ENCODE data around the gene LBP.
"Not testable (repeated sequence)": the region's sequence is repeated elsewhere in the genome, so short reads cannot be mapped to it uniquely, and the experiment has no call there.

Gene LBP

DNA sequence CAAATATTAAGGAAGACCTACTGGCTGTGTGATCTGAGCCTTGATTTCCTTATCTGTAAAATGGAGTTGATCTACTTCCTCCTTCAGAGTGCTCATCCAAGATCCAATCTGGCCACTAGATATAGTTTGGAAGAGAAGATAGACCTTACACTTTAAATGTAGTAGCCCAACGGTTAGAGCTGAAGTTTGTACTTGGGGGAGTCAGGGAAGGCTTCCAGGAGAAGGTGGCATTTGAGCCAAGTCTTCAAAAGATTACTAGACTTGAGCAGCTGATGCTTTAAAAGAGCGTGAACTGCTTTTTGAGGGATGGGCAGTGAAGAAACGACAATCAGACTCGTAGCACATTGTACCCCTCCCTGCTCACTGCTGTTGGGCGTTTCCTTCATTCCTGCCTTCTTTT is 3.6 kb downstream of the LBP start:
- no peak for DNase-seq (ENCODE audit: low read depth)

DNA sequence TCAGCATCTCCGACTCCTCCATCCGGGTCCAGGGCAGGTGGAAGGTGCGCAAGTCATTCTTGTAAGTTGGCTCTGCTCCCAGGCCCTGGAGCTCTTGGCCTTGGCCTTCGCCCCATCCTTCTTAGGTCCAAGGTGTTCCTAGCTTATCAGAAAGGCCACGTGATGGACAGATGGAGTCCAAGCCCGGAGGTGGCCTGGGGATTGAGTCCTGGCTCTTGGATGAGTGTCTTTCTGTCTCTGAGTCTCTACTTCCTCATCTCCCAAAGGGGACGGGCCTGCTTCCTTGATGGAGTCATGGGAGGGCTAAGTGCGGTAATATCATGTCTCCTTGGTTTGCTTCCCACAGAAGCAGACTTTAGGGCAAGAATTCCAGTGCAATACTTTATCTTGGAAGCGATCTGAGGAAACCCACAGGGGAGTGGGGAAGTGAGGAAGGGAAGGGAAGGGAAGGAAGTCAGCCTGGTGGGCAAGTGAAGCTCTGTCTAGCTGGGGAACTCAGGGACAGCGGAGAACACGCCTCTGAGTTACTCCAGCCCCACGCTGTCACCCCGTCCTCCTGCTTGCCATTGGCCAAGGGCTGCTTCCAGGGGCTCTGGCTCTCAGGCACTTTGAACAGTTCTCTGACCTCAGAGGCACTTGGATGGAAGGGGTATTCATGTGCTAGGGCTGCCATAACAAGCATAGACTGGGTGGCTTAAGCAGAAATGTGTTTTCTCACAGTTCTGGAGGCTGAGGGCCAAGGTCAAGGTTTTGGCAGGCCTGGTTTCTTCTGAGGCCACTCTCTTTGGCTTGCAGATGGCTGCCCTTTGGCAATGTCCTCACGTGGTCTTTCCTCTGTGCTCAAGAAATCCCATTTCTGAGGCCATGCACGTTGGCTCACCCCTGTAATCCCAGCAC is 4.8 kb downstream of the LBP start:
- no peak for DNase-seq (ENCODE audit: low read depth)

DNA sequence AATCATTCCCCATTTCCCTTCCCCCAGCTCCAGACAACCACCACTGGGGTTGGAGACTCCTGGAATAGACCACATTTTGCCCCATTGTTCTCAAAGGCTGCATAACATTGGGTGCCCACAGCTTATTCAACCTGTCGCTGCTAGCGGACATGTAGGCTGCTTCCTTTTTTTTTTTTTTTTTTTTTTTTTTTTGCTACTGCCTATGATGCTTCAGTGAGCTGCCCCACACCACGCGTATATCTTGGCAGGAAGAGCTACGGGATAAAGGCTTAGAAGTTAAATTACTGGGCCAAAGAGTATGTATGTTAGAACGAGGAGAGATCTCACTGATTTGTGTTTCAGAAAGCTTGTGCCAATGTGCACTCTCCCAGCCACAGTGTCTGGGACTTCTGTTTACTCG is 7.0 kb downstream of the LBP start:
- DNase-seq (ENCODE audit: low read depth): no peak

DNA sequence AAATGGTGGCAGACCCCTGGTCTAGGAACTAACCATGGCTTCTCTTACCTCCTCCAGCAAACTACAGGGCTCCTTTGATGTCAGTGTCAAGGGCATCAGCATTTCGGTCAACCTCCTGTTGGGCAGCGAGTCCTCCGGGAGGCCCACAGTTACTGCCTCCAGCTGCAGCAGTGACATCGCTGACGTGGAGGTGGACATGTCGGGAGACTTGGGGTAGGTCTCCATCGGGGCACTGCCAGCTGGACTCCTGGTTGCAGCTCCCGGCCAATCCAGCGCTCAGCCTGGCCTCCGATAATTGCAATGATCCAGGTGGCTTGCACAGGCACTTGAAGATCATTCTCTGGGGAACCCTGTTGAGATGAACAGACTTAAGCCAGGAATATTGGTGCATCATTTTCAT is 7.9 kb downstream of the LBP start:
- no peak for DNase-seq (ENCODE audit: low read depth)

DNA sequence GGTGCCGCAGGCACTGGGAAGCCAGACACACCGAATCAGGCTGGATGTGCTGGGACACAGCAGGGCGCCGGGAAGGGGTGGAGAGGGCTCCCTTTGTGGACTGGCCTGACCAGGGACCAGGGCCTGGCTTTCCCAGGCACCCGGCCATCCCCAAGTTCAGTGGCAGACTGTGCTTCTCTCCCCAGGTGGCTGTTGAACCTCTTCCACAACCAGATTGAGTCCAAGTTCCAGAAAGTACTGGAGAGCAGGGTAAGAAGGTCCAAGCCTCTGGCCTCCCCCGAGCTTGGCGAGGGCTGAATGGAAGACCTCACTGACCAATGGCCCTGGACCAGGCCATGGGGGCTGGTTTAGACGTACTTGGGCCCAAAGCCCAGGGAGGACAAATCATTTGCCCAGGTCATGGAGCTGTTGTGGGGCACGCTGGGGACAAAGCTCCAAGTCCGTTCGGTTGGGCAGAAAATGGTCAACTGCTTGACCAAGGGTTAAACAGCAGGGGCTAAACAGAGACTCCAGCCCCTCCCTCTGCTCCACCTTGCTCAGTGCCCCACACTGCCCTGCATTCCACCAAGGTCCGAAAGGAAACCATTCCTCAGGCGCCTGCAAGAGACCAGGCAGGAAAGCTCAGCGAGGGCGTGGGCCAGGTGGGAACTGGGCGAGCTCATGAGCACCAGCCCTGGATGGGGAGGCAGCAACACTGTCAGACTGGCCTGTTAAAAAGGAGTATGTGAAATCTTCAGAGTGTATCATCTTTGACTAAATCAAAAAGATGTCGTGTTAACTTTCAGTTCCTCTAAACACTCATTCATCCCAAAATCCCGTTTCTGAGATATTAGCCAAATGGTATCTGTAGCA is 9.1 kb downstream of the LBP start:
- no peak for DNase-seq (ENCODE audit: low read depth)

DNA sequence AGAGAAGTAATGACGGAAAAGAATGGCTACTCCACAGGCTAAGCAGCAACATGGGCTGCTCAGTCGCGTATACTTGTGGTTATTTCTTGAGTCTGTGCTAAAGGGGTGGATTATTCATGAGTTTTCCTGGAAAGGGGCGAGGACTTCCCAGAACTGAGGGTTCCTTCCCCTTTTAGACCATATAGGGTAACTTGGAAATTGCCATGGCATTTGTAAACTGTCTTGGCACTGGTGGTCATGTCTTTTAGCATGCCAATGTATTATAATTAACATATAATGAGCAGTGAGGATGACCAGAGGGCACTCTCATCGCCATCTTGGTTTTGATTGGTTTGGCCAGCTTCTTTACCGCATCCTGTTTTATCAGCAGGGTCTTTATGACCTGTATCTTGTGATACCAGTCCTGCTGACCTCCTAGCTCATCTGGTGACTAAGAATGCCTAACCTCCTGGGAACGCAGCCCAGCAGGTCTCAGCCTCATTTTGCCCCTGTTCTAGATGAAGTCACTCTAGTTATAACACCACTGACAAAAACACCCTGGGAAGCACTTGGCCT is 11.4 kb downstream of the LBP start:
- no peak for DNase-seq (ENCODE audit: low read depth)

DNA sequence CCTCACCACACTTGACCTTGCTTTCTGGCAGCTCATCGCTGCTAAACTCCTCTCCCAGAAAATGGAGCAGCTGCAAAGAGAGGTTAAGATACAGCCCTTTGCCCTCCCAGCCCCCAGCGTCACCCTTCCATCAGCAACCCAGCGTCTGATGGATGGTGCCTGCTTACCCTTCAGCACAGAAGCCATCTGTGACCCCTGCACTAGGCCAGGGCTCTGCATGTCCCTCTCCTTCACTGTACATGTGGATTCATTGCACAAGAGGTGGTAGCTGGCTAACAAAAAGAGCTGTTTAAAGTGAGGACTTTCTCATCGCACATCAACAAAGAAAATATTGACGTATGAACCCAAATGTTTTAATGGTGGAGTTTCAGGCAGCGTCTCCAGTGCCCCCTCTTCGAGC is 12.3 kb downstream of the LBP start:
- no peak for DNase-seq (ENCODE audit: low read depth)

DNA sequence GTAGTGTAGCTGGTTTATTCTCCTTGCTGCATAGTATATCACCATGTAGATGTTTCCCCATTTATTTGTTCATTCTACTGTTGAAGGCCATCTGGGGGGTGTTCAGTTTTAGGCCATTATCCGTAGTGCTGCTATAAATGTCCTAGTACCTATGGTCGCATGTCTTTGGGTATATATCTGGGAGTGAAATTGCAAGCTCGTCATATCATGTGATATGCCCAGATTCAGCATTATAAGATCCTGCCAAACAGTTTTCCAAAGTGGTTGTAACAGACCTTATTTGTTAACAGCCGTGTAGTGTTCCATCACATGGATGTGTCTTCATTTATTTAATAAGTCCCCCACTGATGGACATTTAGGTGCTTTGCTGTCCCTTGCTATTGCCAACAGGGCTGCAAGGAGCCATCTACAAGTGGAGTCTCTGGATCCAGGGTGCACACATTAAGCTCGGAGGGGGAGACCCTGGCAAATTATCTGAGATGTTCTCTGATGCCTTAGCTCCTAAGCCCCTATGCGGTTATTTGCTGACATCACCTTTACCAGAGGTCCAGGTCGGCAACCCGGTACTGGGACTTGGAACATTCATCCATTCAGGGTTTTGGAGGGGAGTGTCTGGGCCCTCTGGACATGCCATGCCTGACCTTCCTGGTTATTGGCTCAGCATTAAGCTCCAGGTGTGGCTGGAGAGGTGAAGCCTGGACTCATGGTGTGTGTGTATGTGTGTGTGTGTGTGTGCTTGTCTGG is 16.9 kb downstream of the LBP start:
- no peak for DNase-seq (ENCODE audit: low read depth)

DNA sequence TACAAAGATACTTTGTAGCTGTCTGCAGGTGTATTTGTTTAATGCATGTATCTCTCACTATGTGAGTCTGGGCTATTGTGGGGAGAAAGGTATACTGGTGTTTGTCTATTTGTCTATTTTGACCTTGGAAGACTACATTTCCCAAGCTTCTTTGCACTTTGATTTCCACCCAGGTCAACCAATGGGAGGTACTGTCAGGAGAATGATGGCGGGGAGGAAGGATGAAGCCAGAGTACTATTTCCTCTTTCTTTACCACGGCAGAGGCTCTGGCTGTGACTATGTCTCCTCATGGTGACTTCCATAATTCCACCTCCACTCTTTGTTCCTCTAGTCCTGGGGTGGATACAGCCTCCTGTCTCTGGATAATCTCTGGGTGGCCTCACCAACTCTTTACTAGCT is 23.1 kb downstream of the LBP start:
- DNase-seq (ENCODE audit: low read depth): no peak

DNA sequence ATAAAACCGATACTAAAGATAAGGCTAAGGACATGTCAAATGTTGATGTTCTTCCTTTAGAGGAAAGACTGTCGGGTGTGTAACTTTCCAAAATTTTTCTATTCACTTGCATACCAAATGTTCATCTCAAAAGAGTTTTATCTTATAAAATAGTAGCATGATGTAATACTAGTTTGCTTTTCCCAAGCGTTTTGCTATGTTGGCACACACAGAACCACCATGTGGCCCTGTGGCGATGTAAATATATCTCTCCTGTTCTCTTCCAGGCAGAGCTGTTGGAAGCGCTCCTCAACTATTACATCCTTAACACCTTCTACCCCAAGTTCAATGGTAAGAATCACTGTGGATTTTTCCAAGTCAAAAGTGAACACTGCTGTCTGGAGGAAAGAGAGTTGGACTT is 26.5 kb downstream of the LBP start:
- no peak for DNase-seq (ENCODE audit: low read depth)

DNA sequence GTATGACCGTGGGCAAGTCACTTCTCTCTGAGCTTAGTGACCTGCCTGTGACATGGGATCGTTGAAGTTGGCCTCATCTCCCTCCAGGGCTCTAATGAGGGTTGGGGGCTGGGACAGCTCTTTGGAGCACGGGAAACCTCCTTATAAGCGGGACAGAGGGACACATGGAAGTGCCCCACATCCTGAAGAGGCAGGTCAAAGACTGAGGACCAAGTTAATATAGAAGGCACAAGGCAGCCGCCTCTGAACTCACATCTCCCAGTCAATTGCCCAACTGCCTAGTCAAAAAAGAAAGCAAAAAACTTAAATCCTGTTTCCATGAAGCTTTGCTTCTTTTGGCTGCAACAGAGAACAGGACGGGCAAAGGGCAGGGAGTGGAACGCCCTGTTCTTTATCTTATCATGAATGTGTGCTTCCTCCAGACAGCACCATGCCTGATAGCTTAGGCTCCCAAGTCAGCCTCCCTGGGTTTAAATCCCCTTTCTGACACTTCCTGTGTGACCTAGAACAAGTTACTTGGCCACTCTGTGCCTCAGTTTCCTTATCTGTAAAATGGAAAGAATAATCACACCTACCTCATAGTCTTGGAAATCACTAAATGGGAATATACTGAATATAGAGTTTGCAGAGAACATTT is 27.1 kb downstream of the LBP start:
- DNase-seq (ENCODE audit: low read depth): no peak

DNA sequence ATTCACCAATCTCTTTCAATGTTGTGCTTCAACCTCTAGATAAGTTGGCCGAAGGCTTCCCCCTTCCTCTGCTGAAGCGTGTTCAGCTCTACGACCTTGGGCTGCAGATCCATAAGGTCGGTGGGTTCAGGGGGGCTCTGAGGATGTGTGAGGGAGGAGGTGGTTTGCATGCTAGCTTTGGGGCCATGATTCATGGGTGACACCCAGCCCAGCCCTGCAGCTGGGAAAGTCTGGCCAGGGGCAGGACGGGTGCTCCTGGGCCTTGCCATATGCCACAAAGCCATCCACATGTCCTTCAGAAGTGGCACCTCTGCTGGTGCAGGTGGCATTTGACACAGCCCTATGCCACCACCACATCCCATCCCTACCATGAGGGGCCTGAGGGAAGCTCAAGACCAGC is 27.6 kb downstream of the LBP start:
- no peak for DNase-seq (ENCODE audit: low read depth)

DNA sequence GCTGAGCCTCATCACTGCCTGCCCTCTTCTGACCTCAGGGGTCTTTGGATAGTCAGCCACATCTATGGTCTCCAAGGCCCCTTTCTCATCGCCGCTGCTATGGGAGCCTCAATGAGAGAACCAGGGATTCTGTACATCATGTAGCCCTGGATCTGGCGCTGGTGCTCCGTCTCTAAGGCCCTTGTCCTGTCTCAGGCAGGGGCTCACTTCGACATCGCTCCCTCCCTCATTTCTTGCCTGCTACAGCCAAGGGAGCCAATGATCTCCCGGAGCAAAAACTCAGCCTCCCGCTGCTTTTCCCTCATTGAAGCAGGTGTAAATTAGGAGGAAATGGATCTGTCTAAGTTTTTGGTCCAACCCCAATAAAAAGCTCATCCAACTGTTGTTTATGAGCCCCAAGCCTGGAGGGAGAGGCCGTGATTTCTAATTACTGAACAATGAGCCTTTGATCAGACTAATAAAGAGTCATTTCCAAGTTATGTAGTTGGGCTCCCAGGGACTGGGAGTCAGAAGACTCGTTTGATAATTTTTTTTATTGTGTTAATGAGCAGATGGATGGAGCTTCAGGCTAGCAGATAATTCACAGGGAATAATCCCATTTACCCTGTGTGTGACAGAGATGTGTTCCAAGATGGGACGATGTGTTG is 30.9 kb downstream of the LBP start:
- no peak for DNase-seq (ENCODE audit: low read depth)

DNA sequence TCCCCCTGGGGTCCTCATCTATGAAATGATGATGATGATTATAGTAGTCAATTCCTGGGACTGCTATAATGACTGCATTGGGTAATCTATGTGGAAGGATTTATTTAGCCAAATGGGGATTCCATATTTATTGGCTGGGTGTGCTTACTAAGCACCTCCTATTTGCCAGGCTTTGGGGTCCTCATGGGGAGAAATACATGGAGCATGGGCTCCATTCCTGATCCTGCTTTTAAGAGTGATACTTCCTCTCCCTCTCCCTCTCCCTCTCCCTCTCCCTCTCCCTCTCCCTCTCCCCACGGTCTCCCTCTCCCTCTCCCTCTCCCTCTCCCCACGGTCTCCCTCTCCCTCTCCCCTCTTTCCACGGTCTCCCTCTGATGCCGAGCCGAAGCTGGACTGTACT is 31.6 kb downstream of the LBP start:
- not testable (repeated sequence) for DNase-seq (ENCODE audit: low read depth)

DNA sequence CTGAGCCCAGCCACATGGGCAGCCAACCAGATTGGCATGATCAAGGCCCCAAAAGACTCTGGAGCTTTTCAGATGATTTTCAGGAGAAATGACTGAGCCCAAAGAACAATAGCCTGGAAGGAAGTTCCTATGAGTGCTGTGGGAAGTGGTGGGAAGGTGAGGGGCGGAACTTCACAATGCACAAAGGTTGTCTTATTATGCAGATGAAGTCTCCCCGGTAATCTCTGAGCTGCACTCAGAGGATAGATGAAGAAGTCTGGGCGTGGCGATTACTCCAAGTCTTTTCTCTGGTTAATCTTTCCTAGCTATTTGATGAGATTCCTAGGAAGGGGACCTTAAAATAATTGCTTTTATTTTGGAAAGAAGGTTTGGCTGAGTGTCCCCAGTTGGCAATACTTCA is 36.9 kb downstream of the LBP start:
- DNase-seq (ENCODE audit: low read depth): no peak

DNA sequence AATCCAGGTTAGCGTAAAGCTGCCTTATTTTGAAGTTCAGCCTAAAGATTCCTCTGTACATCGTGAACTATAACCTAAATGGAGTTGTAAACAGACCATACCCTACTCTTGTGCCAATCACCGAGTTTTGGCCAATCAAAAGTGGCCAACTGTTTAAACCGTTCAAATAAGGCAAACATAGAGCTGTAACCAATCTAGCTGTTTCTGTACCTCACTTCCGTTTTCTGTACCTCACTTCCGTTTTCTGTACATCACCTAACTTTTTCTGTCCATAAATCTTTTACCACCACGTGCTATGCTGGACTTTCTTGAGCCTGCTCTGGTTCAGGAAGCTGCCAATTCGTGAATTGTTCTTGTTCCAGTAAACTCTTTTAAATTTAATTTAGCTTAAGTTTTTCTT is 39.7 kb downstream of the LBP start:
- no peak for DNase-seq (ENCODE audit: low read depth)

DNA sequence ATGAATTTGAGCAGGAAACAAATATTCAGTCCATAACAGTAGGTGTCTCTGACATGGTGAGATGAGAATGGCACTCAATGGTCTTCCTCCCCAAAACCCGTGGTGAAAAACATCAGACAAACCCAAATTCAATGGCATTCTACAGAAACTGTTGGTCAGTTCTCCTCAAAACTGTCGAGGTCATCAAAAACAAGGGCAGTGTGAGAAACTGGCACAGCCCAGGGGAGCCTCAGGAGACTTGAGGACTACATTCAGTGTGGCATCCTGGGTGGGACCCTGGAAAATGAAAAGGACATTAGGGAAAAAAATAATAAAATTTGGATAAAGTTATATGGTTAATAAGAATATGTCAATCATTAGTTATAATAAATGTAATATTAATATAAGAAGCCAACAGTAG is 40.6 kb downstream of the LBP start:
- no peak for DNase-seq (ENCODE audit: low read depth)

DNA sequence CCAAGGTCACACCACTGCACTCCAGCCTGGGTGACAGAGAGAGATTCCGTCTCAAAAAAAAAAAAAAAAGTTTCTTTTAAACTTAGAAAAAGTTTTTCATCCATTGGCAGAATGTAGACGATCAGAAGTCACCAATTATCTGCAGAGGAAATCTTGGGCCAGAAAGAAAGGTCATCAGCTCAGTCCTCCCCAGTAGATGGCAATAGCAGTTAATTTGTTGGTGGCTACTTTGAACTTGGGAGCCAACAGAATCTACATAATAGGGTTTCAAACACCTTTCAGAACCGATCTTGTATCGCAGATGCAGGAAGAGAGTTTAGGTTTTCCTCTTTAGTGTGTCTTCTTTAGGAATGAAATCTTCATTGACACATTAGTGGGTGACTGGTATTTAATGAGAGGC is 41.7 kb downstream of the LBP start:
- DNase-seq (ENCODE audit: low read depth): no peak

DNA sequence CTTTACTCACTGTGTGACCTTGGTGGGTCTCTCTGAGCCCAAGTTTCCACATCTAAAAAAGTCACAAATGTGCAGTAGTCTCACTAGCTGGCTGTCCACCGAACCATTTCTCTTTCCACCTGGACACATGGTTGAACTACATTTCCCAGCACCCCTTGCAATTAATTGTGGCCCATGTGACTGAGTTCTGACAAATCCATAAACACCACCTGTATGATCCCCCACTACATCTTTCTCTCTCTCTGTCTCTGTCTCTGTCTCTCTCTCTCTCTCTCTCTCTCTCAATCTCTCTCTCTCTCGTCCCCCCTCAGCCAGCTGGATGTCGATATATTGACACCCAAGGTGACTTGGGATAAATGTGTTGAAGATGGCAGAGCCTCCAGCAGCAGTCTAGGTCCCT is 46.1 kb downstream of the LBP start:
- no peak for DNase-seq (ENCODE audit: low read depth)

DNA sequence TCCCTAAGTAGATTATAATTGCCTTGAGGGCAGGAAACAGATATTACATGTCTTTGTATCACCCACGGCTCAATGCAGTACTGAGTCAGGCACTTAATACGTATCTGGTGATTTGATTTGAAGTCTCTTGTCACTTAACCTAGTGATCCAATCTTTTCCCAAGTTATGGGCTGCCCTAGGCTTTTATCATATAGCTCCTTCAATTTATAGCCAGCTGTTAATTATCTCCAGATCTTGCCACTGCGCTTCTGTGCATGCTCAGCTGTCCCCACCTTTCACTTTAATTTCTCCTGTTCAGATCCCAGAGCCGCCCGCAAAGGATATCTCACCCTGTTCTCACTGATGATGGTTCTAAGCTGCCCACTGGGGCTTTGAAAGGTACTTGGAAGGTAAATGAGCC is 47.0 kb downstream of the LBP start:
- no peak for DNase-seq (ENCODE audit: low read depth)

DNA sequence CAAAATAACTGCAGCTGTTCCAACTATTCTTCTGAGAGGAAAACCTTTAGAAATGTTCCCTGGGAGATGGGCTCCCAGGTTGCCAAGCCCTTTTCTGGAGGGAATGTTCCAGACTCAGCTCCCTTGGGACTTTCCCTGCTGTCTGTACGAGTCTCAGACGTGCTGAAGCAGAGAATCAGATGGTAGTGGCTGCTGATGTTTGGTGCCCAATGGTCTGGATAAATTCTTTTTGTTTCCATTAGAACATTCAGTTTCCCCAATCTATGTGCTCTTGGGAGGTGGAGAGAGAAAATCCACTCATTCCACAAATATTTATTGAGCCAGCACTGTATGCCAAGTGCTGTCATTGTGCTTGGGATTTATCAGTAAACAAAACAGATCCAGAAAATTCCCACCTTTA is 48.9 kb downstream of the LBP start:
- no peak for DNase-seq (ENCODE audit: low read depth)

Data from activated T-helper 9 cell treated with anti-CD3 and anti-CD28 coated beads, Interleukin-2, amount 50 U/mL, for 16 hours (primary cell).